HG02678 (cell line): ENCODE results near the gene SLC46A3.
"Not testable (repeated sequence)": the region's sequence is repeated elsewhere in the genome, so short reads cannot be mapped to it uniquely, and the experiment has no call there.

ENCODE experiments used
- ATAC-seq: cut with Tn5 transposase; IDR thresholded peaks from one replicate; pipeline ENCODE4 v1.9.1; 2021; ENCODE audit warnings: mild to moderate bottlenecking, moderate library complexity; ENCODE audit not compliant: unreplicated experiment

The SLC46A3 gene

GRCh38 chr13:28734906-28735305 lies 16.1 kb upstream of the SLC46A3 start:
- no peak for ATAC-seq

- no peak for ATAC-seq
Observed at GRCh38 chr13:28730762-28731161, 12.0 kb upstream of the SLC46A3 start.

- no peak for ATAC-seq
Observed at GRCh38 chr13:28729541-28729940, 10.8 kb upstream of the SLC46A3 start.

DNA sequence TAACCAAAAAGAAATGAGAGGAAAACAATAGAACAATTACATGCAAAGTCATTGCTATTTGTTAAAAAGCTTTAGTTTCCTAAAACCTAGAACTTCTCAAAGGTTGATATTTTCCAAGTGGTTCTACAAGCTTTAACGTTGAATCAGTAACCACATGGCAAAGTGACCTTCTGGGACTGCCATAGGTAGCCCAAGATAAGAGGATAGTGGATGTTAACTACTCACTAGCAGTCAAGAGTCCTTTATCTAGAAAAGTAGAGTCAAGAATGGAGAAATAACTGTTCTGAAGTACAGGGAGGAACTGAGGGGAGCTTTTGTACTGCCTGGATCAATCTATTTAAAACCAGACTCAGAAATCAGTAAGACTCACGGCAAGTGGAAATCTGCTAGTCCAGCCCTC lies 9.9 kb upstream of the SLC46A3 start:
- no peak for ATAC-seq

DNA sequence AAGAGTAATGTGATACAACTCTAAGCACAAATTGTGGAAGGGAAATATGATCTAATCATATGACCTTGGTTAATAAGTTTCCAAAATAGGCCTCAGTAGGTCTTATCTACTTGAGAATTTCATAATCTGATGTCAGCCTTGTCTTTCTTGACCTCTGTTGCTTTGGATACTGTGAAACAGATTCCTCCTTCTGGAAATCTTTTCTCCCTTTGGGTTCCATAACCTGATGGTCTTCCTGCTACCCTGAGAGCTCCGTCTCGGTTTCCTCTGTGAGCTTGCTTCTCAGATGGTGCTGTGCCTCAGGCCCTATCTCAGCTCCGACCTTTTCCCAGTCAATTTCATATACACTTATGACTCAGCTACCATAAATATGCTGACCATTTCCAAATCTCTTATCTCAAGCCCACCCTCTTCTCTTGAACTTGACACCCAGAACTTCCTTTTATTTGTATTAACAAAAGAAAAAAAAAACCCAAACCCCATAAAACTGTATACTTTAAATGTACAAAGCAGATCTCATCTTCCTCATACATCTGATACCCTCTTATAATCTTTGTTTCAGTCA lies 6.4 kb upstream of the SLC46A3 start:
- ATAC-seq: no peak

DNA sequence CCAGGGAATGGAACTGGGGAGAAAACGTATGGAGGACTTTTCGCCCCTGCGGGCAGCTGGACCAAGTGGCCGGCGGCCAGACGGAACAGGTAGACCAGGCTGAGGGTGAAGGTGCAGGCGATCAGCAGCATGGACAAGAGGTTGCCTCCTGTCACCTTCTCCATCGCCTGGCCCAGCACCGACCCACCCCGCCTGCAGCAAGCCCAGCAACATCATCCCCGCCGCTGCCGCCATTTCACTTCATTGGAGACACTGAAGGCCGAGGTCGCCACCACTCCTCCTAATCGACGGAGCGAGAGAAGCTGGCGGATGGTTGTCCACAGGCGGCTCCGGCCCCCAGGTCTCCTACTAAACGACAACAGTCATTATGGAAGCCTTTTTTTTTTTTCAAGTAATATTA lies 5.0 kb upstream of the SLC46A3 start:
- ATAC-seq: no peak

DNA sequence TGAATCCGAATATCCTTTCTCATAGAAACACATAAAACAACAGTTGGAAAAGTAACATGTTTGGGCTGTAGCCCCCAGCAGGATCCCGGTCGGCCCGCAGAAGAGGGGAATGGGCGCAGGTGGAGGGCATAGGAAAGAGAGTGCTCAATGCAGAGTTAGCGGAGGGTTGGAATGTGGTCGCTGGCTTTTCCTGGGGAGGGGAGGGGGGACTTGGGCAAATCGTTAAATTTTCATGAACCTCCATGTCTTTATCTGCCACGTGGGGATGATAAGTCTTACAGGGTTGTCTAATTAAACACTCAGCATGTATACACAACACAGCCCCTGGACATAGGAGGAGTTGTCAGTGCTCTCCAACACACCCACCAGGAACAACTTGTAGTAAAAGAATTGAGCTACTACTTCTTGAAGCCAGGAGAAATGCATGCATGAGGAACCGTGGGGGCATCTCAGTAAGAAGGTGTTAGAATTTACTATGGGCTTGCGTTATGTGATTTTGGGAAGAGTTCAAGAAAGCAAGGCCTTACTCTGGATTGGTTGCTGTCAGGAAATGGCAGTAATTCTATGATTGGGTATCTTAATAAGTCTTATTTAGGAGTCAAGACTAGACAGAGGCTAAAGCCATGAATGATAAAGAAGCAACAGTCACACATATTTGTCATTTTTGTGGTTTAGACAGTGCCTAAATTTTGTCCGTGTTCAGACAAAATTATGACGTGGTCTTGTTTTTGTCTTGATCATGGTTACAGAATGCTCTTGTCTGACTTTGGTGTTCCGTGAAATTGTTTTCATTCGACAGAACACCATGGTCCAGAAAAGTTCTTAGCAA lies 671 bp upstream of the SLC46A3 start:
- no peak for ATAC-seq

DNA sequence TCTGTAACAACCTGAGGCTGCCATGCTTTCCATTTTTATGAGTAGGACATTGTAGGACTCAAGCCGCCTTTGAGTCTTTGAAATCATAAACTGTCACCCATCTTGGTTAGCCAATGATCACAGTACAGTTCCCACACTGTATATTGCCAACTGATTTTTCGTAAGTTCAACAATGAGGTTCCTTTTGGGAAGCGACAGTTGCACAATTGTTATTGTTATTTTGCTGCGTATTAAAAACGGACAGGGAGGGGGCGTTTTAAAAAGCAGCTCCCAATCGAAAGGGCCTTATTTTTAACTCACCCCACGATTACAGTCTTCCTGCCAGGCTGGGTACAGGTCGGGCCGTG lies 601 bp downstream of the SLC46A3 start:
- ATAC-seq: no peak

- no peak for ATAC-seq
Observed at GRCh38 chr13:28717170-28717569, 1.6 kb downstream of the SLC46A3 start.

DNA sequence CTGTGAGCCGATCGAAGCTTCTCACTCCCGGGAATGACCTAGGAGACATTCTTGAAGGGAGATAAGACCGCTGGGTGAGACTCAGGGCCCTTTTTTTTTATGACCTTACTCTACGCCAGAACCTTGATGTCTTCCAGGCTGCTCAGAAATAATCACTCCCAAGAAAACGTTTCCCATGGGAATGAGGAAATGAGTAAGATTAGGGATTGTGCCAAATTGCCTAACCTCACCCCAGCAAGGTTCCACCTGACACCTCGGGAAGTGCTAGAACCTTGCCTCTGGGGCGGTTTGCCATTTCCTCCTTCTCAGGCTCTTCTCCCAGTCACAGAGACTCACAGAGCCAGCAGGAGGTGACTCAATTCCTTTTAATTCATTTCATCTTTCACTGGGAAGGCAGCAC lies 2.3 kb downstream of the SLC46A3 start:
- no peak for ATAC-seq

DNA sequence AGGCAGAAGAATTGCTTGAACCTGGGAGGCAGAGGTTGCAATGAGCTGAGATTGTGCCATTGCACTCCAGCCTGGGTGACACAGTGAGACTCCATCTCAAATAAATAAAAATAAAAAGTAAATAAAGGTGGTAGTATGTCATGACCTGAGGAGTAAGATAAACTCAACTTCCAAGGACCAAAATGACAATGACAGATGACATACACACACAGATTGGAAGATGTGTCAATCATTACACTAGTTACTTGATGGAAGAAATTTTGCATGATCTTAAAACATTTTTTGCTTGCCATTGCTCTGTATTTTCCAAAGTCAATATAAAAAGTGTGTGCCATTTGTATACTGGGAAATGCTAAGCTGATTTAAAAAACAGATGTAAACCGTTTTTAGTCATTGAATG lies 4.1 kb downstream of the SLC46A3 start:
- ATAC-seq: no peak

- ATAC-seq: no peak
Observed at GRCh38 chr13:28710161-28710560, 8.6 kb downstream of the SLC46A3 start.

DNA sequence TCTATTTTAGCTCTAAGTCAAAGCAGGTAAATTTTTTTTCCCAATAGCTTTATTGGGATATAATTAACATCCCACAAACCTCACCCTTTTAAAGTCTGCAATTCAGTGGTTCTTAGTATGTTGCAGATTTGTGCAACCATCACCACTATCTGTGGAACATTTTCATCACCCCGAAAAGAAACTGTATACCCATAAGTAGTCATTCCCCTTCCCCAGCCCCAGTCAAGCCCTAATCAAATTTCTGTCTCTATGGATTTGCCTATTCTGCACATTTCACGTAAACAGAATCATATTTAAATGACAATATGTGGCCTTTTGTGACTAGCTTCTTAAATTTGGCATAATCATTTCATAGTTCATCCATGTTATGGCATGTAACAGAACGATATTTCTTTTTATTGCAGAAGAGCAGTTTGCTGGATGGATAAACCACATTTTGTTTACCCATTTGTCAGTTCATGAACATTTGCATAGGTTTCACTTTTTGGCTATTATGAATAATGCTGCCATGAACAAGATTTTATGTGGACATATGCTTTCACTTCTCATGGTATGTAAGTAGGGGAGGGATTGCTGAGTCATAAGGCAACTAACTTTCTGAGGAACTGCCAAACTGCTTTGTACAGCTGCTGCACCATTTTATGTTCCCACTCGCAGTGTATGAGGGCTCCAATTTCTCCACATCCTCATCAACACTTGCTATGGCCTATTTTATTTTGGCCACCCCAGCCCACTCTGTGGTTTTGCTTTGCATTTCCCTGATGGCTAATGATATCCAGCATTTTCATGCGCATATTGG lies 10.9 kb downstream of the SLC46A3 start:
- peak; percentile 99 for ATAC-seq

- ATAC-seq: no peak
Observed at GRCh38 chr13:28705461-28706083, 13.2 kb downstream of the SLC46A3 start.

DNA sequence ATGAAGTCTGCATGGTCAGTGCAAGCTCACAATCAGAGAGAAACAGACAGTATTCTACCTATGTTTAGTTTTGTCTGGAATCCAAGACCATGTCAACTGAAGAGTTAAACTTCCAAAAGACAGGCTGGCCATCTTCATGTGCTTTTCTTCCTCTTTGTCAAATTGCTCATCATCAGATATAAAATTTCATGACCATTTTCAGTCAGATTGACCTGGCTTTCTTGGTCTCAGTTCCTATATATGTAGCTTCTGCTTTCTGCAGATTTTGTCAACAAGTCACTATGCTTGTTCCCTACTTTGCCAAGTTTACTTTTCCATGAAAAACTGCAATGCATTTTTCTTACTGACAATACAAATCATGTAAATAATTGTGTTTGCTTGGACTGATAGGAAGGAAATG lies 13.9 kb downstream of the SLC46A3 start:
- no peak for ATAC-seq

DNA sequence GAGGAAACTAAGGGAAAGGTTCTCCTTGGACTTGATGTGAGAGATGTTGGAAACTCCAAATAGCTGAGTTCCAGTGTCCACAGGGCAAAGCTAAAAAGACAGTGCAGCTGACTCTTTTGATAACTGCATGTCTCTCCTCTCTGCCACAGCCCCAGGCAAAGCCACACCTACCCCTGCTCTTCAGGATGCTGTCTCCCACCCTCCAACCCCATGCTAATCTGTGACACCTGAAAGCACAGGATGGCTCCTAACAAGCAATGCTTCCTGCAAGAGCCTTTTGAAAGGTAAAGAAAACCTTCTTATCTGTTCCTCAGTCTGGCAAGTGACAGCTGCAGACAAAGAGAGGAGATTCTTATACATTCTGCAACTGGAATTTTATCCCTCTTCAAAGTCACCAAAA lies 14.5 kb downstream of the SLC46A3 start:
- ATAC-seq: no peak

GRCh38 chr13:28699246-28699645 lies 19.5 kb downstream of the SLC46A3 start:
- ATAC-seq: no peak

DNA sequence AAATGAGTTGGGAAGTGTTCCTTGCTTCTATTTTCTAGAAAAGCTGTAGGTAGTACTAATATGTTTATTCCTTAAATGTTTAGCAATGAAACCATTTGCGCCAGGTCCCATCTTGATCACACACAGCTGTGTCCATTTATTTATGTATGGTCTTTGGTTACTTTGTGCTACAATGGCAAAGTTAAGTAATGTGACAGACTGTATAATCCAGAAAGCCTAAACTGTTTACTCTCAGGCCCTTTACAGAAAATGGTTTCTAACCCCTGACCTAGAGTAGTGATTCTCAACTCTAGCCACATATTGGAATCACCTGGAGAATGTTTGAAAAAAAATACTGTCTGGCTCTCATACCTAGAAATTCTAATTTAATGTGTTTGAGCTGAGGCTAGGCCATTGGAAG lies 21.3 kb downstream of the SLC46A3 start:
- no peak for ATAC-seq

GRCh38 chr13:28693605-28694491 lies 24.9 kb downstream of the SLC46A3 start:
- ATAC-seq: not testable (repeated sequence)

DNA sequence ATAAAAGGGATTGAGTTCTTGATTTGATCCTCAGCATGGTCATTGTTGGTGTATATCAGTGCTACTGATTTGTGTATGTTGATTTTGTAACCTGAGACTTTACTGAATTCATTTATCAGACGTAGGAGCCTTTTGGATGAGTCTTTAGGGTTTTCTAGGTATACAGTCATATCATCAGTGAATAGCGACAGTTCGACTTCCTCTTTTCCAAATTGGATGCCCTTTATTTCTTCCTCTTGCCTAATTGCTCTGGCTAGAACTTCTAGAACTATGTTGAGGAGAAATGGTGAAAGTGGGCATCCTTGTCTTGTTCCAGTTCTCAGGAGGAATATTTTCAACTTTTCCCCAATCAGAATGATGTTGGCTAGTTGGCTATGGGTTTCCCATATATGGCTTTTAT lies 32.9 kb downstream of the SLC46A3 start:
- ATAC-seq: no peak

- no peak for ATAC-seq
Observed at GRCh38 chr13:28685114-28685513, 33.7 kb downstream of the SLC46A3 start.
